ENCODE measurements around the gene SLCO2B1.

Gene SLCO2B1

DNA sequence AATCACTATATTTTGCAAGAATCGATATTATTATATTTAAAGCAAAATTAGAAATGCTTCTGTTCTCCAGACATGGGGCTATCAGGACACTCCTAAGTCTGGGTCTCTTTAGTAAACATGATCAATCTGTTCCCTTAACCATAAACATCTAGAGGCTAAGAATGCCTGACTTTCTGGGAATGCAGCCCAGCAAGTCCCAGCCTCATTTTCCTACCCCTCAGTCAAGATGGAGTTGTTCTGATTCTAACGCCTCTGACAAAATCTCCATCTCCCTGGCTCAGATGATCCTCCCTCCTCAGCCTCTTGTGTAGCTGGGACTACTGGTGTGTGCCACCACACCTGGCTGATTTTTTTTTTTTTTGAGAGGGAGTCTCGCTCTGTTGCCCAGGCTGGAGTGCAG is 35.0 kb downstream of the SLCO2B1 start:
- in situ Hi-C loops (cut with HindIII; ENCODE audit: low pct_ligation_motif_present, low pct_unique_long_range_greater_than_20kb, low sequenced_read_pairs): no loop called here
- no peak for DNase-seq

DNA sequence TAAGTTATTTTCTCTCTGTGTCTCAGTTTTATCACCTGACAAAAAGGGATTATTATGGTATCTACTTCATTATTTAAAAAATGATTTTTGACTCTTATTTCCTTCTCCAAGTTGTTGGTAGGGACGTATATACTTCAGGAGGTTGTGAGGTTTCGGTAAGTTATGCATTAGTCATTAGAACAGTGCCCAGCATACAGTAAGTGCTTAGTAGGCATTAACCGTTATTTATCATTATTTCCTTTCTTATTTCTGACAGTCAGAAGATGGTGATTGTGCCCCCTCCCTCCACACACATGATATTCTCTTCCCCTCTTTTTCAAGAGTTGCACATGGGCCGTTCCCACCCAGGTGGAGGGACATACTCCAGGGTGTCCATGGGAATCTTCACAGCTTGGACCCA is 36.1 kb downstream of the SLCO2B1 start:
- in situ Hi-C loops (cut with HindIII; ENCODE audit: low pct_ligation_motif_present, low pct_unique_long_range_greater_than_20kb, low sequenced_read_pairs): no loop called here
- DNase-seq: no peak

DNA sequence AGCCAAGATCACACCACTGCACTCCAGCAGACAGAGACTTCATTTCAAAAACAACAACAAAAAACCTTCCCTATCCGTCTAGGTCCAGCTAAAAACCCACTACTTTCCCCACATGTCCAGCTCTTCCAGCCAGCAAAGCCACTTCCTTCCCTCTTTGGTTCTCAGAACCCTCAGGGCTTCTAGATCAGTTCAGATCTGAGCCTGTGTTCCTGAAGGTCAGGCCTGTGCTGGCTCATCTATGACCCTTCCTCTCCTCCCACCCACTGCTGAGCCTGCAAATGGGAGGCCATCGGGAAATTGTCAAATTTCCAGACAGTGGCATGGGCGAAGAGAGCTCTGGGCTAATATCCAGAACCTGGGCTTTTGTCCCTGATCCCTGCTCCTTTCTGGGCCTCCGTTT is 37.8 kb downstream of the SLCO2B1 start:
- in situ Hi-C loops (cut with HindIII; ENCODE audit: low pct_ligation_motif_present, low pct_unique_long_range_greater_than_20kb, low sequenced_read_pairs): no loop called here
- no peak for DNase-seq

DNA sequence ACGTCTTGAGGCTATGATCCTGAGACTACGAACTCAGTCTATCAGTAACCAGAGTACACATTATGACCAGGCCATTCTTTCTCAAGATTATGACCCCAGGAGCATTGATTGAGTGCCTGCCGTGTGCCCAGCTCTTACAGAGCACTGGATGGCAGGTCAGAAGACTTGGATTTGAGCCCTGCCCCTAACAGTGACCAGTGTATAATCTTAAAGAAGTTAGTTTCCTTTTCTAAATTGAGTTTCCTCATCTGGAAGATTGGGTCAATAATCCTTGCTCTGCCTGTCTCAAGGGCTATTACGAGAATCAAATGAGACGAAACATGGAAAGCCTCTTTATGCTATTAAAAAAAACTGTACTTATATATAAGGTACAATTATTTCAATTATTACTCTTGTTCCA is 38.2 kb downstream of the SLCO2B1 start:
- in situ Hi-C loops (cut with HindIII; ENCODE audit: low pct_ligation_motif_present, low pct_unique_long_range_greater_than_20kb, low sequenced_read_pairs): no loop called here
- no peak for DNase-seq

DNA sequence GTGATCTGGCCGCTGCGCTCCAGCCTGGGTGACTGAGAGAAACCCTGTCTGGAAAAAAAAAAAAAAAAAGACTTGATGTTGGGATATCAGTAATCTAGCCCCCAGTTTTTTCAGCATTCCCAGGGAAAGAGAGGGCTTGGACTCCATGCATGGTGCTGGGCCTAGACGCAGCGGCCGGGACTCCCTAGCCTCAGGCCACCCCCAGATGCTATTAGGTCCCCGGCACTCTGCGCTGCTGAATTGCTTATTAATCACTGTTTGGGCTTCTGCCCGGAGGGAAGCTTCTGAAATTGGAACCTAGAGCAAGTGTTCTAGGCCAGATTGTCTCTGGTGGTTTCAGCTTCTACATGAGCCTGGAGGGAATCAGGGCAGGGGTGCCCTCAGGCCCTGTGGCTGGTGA is 39.0 kb downstream of the SLCO2B1 start:
- in situ Hi-C loops (cut with HindIII; ENCODE audit: low pct_ligation_motif_present, low pct_unique_long_range_greater_than_20kb, low sequenced_read_pairs): no loop called here
- DNase-seq: no peak

DNA sequence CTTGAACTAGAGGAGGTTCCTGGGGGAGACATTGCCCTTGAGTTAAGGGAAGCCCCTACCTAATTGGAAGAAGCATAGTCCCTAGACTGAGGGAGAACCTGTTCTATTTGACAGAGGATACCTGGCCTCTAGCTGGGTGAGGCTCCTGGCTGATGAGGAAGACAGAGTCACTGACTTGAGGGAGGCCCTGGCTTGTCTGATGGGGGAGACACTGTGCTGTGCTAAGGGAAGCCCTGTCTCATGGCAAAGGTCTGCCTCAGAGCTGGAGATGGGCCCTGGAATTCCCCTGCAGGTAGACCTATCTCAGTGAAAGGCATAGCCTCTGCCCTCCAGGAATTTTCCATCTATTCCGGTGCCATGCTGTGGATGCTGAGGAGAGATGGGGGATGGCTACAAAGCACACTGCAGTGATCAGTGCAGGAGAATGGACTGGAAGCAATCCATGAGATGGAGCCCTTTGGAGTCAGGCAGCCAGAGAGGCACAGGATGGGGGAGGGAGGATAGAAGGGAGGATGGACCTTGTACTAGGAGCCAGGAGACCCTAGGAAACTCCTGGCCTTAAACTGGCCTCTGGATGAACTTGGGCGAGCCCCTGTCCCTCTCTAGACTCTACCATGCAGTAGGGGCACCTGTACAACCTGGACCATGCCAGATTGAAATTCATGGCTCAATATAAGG is 39.9 kb downstream of the SLCO2B1 start:
- DNase-seq: no peak
- in situ Hi-C loops (cut with HindIII; ENCODE audit: low pct_ligation_motif_present, low pct_unique_long_range_greater_than_20kb, low sequenced_read_pairs): no loop called here

DNA sequence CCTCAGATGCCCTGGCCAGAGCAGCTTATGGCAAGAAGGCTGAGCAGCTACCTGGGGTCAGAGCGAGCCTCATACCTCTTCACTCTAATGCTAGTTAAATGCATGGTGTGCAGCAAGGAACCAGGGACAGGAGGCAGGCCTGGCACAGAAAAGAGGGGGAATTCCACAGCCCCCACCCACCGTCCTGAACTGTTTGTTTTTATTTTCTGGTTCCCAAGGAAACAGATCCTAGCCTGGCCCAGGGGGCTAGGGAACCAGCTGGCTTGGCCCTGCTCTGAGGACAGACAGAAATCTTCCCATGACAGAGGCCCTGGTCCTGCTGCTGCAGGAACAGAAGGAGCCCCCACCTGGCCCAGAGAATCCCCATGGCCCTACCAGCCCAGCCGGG is 40.4 kb downstream of the SLCO2B1 start:
- no peak for DNase-seq
- in situ Hi-C loops (cut with HindIII; ENCODE audit: low pct_ligation_motif_present, low pct_unique_long_range_greater_than_20kb, low sequenced_read_pairs): no loop called here

DNA sequence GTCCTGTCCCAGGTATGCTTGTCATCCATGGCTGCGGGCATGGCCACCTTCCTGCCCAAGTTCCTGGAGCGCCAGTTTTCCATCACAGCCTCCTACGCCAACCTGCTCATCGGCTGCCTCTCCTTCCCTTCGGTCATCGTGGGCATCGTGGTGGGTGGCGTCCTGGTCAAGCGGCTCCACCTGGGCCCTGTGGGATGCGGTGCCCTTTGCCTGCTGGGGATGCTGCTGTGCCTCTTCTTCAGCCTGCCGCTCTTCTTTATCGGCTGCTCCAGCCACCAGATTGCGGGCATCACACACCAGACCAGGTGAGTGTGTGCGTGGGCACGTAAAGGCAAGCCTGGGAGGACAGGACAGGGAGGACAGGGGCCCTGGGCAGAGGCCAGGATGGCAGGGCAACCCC is 42.4 kb downstream of the SLCO2B1 start:
- in situ Hi-C loops (cut with HindIII; ENCODE audit: low pct_ligation_motif_present, low pct_unique_long_range_greater_than_20kb, low sequenced_read_pairs): no loop called here
- no peak for DNase-seq

DNA sequence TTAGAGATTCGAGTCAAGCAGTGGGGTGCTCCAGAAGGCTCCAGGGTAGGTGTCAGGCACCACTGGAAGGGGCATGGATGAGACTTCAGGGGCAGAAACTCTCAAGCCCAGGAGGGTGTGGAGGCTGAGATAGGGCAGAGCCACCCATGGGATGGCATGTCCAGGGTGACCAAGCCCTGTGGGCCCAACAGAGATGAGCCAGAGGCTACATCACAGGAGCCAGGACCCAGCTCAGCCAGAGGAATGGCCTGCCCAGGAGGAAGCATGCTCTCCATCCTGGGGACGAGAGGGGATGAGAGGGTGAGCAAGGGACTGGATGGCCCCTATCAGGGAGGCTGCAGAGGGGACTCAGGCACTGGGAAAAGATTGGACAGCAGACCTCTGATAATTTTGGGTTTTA is 42.8 kb downstream of the SLCO2B1 start:
- in situ Hi-C loops (cut with HindIII; ENCODE audit: low pct_ligation_motif_present, low pct_unique_long_range_greater_than_20kb, low sequenced_read_pairs): no loop called here
- DNase-seq: no peak

DNA sequence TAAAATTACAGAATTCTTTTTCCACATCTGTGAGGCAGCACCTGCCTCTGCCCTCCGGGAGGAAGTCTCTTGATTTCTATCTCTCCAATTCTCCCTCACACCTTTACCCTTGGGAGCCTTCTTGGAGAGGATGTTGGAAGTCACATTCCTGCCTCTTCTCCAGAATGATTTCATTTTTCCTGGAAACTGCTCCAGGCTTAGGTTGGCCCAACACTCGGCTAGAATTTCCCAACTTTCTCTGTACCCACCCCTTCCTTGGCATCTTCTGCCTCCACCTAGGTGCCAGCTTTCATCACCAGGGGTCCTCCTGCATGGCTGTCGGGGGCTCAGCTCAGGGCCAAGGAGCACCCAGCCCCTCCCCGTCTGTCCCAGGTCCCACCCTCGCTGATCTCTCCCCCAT is 43.2 kb downstream of the SLCO2B1 start:
- no peak for DNase-seq
- in situ Hi-C loops (cut with HindIII; ENCODE audit: low pct_ligation_motif_present, low pct_unique_long_range_greater_than_20kb, low sequenced_read_pairs): no loop called here

DNA sequence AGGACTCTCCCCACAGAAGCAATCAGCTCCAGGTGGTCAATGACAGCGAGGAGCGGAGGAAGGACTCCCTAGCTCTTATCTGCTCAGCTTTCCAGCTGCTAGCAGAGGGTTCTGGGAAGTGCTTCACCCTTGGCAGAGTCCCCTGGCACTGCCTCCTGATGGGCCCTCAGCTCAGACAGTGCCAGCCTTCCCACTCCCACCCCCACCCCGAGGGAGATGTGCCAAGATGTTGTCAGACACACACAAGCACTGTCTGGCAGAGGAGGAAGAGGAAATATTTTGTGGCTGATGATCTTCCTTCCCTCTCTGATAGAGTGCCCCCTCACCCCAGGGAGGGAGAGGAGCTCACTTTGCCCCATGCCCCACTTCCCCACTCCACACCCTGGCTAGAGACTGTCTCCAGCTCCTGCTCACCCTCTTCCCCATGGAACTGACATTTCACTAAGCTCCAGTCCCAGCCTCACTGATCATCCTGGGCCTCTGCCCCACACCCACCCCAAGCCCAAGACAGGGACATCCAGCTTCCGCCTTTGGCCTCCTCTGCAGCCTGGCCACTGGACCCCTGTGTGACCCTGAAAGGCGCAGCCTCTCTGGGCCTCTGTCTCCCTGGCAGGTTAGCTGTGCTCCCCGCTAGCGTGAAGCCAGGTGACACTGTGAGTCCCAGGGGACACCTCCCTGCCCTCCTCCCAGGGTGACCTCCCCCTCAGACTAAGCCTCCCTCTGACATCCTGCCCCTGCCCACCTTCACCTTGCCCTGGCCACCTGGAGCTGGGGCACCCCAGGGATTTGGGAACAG is 44.5 kb downstream of the SLCO2B1 start:
- DNase-seq: no peak
- in situ Hi-C loops (cut with HindIII; ENCODE audit: low pct_ligation_motif_present, low pct_unique_long_range_greater_than_20kb, low sequenced_read_pairs): no loop called here

DNA sequence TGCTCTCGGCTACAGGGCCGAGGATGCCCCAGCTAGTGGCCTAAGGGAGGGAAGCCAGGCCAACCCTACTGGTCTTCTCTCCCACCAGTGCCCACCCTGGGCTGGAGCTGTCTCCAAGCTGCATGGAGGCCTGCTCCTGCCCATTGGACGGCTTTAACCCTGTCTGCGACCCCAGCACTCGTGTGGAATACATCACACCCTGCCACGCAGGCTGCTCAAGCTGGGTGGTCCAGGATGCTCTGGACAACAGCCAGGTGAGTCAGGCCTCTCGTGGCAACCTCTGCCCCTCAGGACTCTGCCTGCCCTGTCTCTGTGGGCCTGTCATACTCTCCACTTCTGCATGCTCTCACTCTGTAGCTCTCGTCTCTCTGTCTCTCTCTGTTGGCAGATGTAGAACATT is 45.5 kb downstream of the SLCO2B1 start:
- DNase-seq: no peak
- in situ Hi-C loops (cut with HindIII; ENCODE audit: low pct_ligation_motif_present, low pct_unique_long_range_greater_than_20kb, low sequenced_read_pairs): no loop called here

DNA sequence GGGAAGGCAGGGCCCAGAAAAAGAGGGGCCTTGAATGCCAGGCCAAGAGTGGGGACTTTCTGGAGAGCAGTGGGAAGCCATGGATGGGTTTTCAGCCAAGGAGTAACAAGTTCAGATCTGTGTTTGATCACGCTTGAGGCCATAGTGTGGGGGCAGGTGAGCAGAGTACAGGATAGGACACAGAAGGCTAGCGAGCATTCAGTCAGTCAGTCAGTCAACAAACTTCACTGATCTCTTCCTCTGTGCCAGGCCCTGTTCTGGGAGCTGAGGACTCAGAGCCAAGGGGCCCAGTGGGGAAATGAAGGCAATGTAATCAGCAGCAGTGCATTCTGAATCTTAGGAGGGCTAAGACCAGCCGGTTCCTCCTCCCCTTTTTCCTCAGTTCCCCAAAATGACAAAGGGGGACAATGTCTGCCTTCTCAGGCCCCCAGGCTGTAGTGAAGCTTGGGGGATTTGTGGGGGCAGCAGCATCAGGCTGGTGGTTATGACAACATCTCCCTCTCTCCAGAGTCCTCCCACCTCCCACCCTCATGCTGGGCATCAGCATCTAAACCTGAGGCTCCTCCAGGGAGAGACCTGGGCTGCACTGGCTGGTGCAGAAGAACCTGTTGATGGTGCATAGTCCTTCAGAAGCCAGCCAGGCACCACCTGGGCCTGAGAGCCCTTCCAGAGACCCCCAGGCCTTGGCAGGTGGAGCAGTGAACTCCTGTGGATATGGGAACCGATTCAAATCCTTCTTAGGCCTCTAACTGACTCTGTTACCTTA is 46.8 kb downstream of the SLCO2B1 start:
- no peak for DNase-seq
- in situ Hi-C loops (cut with HindIII; ENCODE audit: low pct_ligation_motif_present, low pct_unique_long_range_greater_than_20kb, low sequenced_read_pairs): no loop called here

DNA sequence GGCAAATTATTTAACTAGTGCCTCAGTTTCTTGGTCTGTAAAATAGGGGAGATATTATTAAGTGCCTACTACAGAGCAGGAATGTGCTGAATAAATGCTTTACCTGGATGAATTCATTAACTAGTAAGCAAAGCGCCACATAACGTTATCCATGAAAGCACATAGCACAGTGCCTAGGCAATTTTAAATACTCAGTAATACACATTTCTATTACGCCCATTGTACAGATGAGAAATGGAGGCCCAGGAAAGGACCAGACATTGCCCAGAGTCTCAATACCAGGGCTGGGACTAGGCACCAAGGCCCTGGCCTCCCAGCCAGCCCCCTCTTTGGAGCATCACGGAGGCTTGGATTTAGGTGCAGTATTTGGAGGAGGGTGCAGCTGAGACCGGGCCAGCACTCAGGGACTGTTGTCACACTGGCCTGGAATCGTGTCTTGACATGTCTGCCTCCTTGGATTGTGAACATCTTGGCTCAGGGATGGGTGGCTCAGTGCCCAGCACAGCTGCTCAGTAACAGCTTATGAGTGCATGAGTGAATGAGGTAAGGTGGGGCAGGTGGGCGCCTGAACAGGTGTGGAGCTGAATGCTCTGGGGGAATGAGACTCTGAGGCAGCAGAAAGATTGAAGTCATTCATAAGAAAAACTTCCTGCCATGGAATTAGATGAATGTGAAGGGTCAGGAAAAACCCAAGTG is 47.5 kb downstream of the SLCO2B1 start:
- in situ Hi-C loops (cut with HindIII; ENCODE audit: low pct_ligation_motif_present, low pct_unique_long_range_greater_than_20kb, low sequenced_read_pairs): no loop called here
- DNase-seq: no peak

DNA sequence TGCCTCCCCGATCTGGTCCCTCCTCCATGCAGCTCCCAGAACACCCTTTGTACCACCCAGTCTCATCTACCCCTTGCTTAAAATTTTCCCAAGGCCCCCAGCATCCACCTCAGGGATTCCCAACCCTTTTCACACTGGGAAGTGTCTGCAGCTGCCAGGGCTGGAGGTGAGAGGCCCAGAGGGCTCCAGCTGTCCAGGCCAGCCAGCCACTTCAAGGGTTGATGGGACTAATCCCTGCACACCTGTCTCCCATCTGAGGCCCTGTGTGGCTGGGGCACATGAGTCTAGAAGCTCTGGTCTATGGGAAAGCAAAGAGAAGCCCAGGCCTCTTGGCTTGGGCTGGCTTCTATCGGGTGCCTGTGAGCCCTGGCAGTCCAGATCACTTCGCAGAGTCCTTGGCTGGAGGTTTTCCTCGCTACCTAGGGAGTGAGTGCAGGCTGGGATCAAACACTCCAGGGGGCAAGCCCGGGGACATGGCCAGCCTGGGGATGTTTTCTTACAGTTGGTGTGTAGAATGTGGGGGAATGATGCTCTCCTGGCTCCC is 48.6 kb downstream of the SLCO2B1 start:
- in situ Hi-C loops (cut with HindIII; ENCODE audit: low pct_ligation_motif_present, low pct_unique_long_range_greater_than_20kb, low sequenced_read_pairs): no loop called here
- DNase-seq: no peak

DNA sequence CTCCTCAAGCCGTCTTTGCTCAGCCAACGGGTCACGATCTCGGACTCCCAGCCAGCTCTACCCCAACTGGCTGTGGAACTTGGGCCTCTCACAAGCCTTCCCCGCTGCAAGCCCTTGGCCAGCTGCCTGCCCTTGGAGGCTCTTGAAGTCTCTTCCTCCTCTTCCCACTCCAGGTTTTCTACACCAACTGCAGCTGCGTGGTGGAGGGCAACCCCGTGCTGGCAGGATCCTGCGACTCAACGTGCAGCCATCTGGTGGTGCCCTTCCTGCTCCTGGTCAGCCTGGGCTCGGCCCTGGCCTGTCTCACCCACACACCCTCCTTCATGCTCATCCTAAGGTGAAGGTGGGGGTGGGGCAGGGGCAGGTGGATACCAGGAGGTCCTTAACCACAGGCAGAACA is 49.1 kb downstream of the SLCO2B1 start:
- DNase-seq: no peak
- in situ Hi-C loops (cut with HindIII; ENCODE audit: low pct_ligation_motif_present, low pct_unique_long_range_greater_than_20kb, low sequenced_read_pairs): no loop called here

DNA sequence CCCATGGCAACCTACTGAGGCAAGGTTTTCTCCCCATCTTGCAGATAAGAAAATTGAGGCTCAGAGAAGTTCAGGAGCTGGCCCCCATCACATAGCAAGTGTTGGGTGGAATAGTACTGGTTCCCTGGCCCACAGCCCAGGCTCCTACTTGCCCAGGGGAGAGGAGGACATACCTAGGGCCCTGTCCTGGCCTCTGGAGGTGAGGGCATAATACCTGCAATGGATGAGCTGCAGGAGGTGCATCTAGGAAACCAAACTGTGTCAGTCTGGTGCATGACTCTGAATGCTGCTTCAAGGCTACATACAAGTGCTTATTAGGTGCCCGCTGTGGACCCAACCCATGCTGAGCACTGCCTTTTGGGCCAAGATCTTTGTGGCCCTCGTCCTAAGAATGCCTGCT is 49.6 kb downstream of the SLCO2B1 start:
- in situ Hi-C loops (cut with HindIII; ENCODE audit: low pct_ligation_motif_present, low pct_unique_long_range_greater_than_20kb, low sequenced_read_pairs): no loop called here
- no peak for DNase-seq

DNA sequence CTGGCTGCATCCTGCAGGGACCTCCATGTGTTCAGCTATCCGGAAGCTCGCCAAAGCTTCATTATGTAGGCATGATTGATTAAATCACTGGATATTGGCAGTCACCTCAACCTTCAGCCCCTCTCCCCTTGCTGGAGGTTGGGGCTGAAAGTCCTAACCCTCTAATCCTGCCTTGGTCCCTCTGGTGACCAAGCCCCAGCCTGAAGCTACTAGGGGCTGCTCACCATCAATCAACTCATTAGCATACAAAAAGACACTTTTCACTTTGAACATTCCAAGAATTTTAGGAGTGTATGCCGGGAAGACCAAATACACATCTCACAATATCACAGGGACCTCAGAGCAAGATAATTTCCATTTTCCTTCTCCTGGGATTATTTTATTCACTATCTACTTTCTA is 50.9 kb downstream of the SLCO2B1 start:
- in situ Hi-C loops (cut with HindIII; ENCODE audit: low pct_ligation_motif_present, low pct_unique_long_range_greater_than_20kb, low sequenced_read_pairs): no loop called here
- no peak for DNase-seq

DNA sequence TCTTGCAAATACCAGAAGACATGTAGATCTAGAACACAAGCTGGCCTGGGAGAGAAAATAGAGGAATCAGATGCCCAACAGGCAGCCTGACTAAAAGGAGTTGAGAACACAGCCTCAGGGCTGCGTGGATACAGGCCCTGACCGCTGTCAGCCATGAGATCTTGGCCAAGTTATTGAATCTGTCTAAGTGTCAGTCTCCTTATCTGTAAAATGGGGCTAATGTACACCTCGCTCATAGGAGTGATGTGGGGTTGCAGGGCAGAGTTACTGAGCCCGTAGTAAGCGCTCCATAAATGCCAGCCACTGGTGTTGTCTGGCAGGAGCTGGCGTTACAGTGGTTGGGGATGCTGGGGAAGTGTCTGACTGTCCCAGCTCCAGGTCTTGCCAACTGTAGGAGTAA is 51.3 kb downstream of the SLCO2B1 start:
- no peak for DNase-seq
- in situ Hi-C loops (cut with HindIII; ENCODE audit: low pct_ligation_motif_present, low pct_unique_long_range_greater_than_20kb, low sequenced_read_pairs): no loop called here
